ENCODE results near the gene ASCL2.

- TF ChIP-seq CTCF (IDR thresholded peaks at IDR 0.05; ENCODE audit: low read depth, low read length, poor library complexity, severe bottlenecking) (no peak), EZH2phosphoT487 (IDR thresholded peaks at IDR 0.05; ENCODE audit: borderline replicate concordance, low read length) (no peak)
Observed at GRCh38 chr11:2224254-2224653, 46.1 kb downstream of the ASCL2 start.
